PFSK-1 (cell line): Measurements from ENCODE around the gene STXBP3.

Experiments
- FOXP2 ChIP-seq: optimal IDR thresholded peaks from 2 replicates; pipeline ENCODE3; 2011; ENCODE audit warnings: borderline replicate concordance, control low read depth, inconsistent platforms; ENCODE audit not compliant: insufficient read depth; ENCODE audit errors: extremely low read length, extremely low read depth
- POLR2AphosphoS5 ChIP-seq: IDR thresholded peaks from 2 replicates; pipeline ENCODE4 v1.6.1; 2012; ENCODE audit warnings: low read depth, mild to moderate bottlenecking, control low read depth, low read length, moderate library complexity
- SIN3A ChIP-seq: IDR thresholded peaks from 2 replicates; pipeline ENCODE4 v1.6.1; 2012; ENCODE audit warnings: mild to moderate bottlenecking, low read length, moderate library complexity, borderline replicate concordance; ENCODE audit not compliant: insufficient read depth
- TAF1 ChIP-seq: IDR thresholded peaks from 2 replicates; pipeline ENCODE4 v1.6.1; 2012; ENCODE audit warnings: low read length, control low read depth, borderline replicate concordance; ENCODE audit not compliant: insufficient read depth
- TF ChIP-seq, protein P1 (sequence below), 2 experiments: IDR thresholded peaks; 2 replicates each; pipeline versions ENCODE4 v1.6.1 to v1.8.0; 2011 to 2012; ENCODE audit warnings: low read depth in 2 of 2, low read length in 2 of 2, control low read depth in 1 of 2, inconsistent platforms in 1 of 2, mild to moderate bottlenecking in 1 of 2, moderate library complexity in 1 of 2; ENCODE audit not compliant: insufficient read depth in 1 of 2

The STXBP3 gene

DNA sequence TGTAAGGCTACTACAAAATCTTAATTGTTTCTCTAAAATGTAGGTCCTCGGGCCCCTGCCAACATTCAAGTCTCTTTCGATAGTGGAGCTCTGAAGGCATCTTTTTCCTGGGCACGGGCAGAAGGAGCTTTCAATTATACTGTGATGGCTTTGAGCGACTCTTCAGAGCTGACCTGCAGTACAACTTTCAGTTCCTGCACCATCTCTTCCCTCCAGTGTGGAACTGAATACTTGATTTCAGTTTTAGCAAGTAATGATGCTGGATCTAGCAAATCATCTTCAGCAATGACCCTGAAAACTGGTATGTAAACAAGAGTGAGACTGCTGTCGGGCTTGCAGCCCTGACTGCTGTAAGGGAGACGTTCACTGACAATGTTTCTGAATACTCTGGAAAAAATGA is 24.2 kb upstream of the STXBP3 start:
- TF ChIP-seq, protein P1, sequence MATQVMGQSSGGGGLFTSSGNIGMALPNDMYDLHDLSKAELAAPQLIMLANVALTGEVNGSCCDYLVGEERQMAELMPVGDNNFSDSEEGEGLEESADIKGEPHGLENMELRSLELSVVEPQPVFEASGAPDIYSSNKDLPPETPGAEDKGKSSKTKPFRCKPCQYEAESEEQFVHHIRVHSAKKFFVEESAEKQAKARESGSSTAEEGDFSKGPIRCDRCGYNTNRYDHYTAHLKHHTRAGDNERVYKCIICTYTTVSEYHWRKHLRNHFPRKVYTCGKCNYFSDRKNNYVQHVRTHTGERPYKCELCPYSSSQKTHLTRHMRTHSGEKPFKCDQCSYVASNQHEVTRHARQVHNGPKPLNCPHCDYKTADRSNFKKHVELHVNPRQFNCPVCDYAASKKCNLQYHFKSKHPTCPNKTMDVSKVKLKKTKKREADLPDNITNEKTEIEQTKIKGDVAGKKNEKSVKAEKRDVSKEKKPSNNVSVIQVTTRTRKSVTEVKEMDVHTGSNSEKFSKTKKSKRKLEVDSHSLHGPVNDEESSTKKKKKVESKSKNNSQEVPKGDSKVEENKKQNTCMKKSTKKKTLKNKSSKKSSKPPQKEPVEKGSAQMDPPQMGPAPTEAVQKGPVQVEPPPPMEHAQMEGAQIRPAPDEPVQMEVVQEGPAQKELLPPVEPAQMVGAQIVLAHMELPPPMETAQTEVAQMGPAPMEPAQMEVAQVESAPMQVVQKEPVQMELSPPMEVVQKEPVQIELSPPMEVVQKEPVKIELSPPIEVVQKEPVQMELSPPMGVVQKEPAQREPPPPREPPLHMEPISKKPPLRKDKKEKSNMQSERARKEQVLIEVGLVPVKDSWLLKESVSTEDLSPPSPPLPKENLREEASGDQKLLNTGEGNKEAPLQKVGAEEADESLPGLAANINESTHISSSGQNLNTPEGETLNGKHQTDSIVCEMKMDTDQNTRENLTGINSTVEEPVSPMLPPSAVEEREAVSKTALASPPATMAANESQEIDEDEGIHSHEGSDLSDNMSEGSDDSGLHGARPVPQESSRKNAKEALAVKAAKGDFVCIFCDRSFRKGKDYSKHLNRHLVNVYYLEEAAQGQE (IDR thresholded peaks at IDR 0.05; ENCODE audit: insufficient read depth in 1 of 2, low read depth in 2 of 2, low read length in 2 of 2), result no peak
- no peak for TF ChIP-seq FOXP2
- no peak for TF ChIP-seq POLR2AphosphoS5
- TF ChIP-seq TAF1, result no peak
- no peak for TF ChIP-seq SIN3A

DNA sequence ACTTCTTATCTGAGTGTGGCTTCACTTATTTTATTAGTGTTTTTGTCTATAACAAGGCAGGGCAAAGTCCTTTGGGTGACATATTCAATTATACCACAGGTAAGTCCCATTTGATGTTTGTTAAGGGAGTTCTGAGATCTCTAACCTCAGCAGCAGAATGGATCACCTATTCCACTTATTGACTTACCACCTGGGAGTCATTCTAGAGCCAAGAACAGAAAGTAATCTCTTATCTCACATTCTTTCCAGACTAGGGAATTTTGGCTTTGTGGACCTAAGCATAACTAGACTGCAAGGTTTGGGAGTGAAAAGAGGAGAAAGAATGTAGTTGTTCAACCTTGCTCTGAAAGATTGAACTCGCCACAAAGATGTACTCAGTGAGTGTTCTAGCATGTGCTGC is 20.6 kb upstream of the STXBP3 start:
- TF ChIP-seq TAF1, result no peak
- no peak for TF ChIP-seq FOXP2
- TF ChIP-seq, protein P1 (IDR thresholded peaks at IDR 0.05; ENCODE audit: insufficient read depth in 1 of 2, low read depth in 2 of 2, low read length in 2 of 2), result no peak
- TF ChIP-seq SIN3A, result no peak
- TF ChIP-seq POLR2AphosphoS5, result no peak

DNA sequence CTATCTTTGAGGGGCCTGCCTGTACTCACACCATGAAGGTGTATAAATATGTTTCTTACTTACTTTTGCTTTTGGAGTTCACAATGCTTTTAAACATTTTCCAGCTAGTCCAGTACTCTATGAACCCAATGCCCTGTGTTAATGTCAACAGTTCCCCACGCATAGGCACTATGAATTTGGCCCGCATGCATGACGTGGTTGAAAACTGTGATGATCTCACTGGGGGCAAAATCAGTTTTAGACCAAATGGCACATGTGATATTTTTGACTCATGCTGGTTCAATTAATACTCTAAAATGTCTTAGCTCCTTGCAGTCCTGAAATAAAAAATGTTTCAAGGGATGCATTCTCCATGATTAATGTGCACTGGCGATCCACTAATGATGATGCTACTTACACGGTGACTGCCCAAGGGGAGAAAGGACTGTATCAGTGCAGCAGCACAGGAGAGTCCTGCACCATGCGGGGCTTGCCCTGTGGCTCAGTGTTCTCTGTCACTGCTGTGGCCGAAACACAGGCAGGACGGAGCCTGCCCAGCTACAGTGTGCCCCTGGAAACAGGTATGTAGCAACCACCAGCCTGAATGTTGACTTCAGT is 18.0 kb upstream of the STXBP3 start:
- TF ChIP-seq, protein P1 (IDR thresholded peaks at IDR 0.05; ENCODE audit: insufficient read depth in 1 of 2, low read depth in 2 of 2, low read length in 2 of 2), result no peak

- no peak for TF ChIP-seq POLR2AphosphoS5
- TF ChIP-seq SIN3A, result no peak
- TF ChIP-seq, protein P1 (IDR thresholded peaks at IDR 0.05; ENCODE audit: insufficient read depth in 1 of 2, low read depth in 2 of 2, low read length in 2 of 2), result no peak
- TF ChIP-seq FOXP2, result no peak
- no peak for TF ChIP-seq TAF1
These were observed 17.0 kb upstream of the STXBP3 start for GRCh38 chr1:108729481-108729880.

GRCh38 chr1:108732398-108732797 is 14.1 kb upstream of the STXBP3 start:
- no peak for TF ChIP-seq TAF1
- no peak for TF ChIP-seq FOXP2
- TF ChIP-seq, protein P1 (IDR thresholded peaks at IDR 0.05; ENCODE audit: insufficient read depth in 1 of 2, low read depth in 2 of 2, low read length in 2 of 2), result no peak
- TF ChIP-seq SIN3A, result no peak
- no peak for TF ChIP-seq POLR2AphosphoS5
